DMS 273 (cell line): ENCODE data around the gene RAB33B.
A peak's percentile ranks its signal among the peaks of the same experiment; 100 is the strongest.
"Not testable (repeated sequence)": the region's sequence is repeated elsewhere in the genome, so short reads cannot be mapped to it uniquely, and the experiment has no call there.

Experiments
- DNase-seq: peaks from one replicate; lab custom pipeline; 2025; ENCODE audit not compliant: unreplicated experiment; lab: John Stamatoyannopoulos, UW

Gene RAB33B

DNA sequence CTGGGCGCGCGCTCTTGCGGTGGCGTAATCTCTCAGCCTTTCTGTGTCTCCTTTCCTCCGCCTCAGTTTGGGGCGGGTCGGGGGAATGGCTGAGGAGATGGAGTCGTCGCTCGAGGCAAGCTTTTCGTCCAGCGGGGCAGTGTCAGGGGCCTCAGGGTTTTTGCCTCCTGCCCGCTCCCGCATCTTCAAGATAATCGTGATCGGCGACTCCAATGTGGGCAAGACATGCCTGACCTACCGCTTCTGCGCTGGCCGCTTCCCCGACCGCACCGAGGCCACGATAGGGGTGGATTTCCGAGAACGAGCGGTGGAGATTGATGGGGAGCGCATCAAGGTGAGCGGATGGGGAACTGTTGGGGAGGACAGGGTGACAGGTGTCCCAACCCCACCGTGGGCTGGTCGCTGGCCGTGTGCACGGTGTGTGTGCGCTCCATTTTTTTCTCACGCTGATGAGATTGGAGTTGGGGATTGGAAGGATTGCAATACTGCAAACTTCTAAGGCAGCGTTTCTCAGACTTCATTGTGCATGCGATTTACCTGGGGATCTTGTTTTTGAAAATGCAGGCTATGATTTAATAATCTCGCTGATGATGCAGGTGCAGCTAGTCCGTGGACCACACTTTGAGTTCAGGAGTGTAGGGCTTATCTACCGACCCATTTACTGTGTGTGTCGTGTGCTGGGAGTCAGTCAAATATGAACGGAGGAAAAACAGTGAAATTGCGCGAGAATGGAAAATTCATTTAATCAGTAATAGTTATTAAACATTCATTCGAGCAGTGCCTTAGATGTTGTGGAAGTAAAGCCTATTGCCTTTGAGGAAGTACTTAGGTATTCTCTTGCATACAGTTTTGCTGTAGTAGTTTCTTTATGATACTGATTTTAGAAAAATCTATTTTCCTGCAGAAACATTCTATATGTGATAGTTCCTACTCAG, at the start of gene RAB33B:
Gene RAB33B, plus strand, starts transcription at position 11 of the 935 bp plus-strand sequence. Its CDS starts 75 bp downstream, at position 86.
- peak; percentile 36 for DNase-seq

DNA sequence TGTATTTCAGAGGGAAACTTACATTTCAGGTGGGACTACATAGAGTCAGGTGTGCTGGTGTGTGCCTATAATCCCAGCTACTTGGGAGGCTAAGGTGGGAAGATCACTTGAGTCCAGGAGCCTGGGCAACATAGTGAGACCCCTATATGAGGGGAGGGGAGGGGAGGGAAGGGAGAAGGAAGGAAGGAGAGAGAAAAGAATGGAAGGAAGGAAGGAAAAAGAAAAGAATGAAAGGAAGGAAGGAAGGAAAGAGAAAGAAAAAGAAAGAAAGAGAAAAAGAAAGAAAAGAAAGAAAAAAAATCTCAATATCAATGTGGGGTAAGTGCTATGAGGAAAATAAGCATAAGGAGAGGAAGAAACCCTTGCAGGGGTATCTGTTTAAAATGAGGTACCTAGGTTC, 43.6 kb upstream of the RAB33B start:
- DNase-seq: no peak

DNA sequence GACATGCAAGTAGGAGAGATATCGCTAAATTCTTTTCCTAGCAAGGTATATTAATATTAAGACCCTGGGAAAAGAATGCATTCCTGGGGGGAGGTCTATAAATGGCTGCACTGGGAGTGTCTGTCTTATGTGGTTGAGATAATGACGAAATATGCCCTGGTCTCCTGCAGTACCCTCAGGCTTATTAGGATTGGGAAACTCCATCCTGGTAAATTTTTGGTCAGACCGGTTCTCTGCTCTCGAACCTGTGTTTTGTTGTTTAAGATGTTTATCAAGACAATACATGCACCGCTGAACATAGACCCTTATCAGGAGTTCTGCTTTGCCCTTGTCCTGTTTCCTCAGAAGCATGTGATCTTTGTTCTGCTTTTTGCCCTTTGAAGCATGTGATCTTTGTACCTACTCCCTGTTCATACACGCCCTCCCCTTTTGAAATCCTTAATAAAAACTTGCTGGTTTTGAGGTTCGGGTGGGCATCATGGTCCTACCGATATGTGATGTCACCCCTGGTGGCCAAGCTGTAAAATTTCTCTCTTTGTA, 39.2 kb upstream of the RAB33B start:
- not testable (repeated sequence) for DNase-seq

DNA sequence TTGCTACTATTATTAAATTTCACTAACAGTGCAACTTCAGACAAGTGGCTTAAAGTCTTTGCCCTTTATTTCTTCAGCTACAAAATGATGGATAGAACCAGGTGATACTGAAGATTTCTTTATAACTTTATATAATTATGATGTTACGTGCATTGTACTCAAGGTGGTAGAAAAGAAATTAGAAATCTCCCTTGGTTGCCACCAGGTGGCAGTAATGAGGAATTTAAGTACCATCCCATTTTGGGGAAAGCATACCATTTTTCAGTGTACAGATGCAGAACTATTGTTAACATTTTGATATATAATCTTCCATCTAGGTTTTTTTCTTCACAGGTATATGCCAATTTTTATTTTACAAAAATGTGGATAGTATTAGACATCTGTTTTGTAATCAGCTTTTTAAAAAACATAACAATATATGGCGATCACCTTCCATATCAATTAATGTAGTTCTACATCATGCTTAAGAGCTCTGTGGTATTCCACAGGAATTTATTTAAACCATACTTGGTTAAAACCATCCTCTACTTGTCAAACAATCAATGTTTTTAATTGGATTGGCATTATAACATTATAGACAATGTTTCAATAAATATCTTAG, 37.7 kb upstream of the RAB33B start:
- peak; percentile 39 for DNase-seq

DNA sequence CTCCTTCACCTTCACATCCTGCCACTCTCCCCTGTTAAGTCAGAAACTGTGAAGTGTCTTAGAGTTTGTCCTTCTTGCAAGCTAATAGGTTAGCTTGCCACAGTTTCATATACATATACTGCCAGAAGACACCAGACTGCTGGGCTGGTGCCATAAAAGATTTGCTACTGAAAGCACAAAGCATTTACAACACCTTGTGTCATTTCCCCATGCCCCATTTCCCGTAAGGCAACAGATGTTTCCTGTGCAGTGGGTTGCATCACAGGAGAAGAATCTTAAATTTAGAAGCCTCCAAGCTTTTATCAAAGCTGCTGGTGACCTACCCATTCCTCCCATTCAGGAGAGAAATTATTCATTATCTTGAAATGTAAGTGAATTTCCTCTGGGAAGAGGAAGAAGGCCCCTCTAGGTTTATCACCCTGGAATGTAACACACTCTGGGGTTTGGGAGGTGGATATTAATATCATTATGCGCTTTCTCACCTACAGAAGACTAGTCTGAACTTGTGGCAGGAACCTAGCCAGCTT, 34.5 kb upstream of the RAB33B start:
- peak; percentile 87 for DNase-seq

DNA sequence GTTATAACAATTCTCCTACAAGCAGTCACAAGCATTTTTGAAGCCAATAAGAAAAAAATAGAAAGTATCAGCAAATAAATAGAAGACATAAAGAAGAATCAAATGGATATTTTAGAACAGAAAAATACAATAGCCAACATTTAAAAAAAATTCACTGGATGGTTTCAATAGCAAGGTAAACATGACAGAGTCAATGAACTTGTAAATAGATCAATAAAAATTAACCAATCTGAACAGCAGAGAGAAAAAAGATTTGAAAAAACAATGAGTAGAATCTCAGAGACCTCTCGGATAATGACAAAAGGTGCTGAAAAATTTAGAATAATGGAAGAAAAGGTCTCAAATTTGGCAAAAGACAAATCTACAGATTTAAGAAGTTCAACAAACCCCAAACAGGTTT, 33.3 kb upstream of the RAB33B start:
- no peak for DNase-seq

DNA sequence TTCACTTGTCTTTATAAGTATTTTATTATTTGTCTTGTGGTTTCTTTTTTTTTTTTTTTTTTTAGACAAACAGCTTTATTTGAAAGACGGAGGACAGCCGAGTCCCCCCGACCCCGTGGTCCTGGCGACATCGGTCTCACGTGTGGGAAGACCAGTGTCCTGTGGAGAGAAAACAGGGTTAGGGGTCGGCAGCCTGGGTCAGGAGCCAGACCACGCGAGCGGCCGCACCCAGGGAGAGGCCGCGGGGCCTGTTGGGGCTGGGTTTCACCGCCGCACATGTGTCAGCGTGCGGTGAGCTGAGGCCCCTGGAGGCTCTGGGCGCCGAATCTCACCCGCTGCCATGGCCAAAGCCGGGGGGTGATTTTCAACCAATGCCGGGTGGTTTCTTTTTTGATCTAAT, 17.8 kb upstream of the RAB33B start:
- no peak for DNase-seq

DNA sequence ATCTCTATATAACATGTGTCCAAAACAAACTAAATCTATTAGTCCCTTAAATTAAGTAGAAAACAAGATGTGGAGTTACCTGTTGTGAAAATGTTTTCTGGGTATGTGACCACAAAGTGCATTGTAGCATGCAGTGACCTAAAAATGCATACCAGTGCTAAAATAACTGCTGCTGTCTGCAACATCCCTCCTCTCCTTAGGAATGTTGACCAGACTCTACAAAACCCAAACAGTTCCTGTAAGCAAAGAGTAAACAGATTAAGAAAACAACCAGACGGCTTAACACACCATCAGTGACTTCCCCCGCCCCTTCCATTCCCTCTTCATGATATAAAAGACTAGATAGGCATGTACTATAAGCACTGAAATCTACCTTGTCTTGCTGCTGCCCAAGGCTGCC, 15.8 kb upstream of the RAB33B start:
- DNase-seq: no peak

DNA sequence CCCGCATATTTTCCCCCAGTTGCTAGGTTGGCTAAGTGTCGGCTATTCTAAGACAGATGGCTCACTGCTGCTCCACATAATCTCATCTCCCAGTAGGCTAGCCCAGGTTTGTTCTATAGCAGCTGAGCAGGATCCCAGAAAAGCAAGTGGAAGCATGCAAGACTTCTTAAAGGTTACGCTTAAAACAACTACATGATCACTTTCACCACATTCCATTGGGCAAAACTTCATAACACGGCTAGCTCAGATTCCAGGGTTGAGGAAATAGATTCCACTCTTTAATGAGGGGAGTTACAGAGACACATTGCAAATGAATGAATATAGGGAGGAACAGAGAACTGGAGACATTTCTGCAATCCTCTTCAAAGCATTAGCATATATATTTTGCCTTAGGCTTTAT, 12.9 kb upstream of the RAB33B start:
- DNase-seq: no peak

DNA sequence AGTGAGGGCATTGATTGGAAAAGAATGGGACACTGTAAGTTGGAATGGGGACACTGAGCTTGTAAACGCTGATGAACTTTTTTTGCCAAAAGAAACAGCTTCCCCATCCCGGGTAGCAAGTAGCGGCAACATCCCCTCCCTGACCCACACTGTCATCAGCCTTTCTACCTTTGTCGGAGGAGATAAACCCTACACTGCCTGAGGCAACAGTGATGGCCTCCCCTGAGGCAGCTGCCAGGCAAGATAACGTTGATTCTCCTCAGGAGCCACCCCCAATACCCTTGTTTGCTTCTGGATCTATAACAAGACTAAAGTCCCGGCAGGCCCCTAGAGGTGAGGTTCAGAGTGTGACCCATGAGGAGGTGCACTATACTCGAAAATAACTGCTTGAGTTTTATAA, 10.3 kb upstream of the RAB33B start:
- no peak for DNase-seq

DNA sequence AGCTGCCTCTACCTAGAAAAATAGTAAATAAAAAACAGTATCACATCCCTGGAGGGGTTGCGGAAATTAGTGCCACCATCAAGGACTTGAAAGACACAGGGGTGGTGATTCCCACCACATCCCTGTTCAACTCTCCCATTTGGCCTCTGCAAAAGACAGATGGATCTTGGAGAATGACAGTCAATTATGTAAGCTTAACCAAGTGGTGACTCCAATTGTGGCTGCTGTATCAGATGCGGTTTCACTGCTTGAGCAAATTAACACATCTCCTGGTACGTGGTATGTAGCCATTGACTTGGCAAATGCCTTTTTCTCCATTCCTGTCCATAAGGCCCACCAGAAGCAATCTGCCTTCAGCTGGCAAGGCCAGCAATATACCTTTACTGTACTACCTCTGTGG, 9.0 kb upstream of the RAB33B start:
- peak; percentile 6 for DNase-seq

DNA sequence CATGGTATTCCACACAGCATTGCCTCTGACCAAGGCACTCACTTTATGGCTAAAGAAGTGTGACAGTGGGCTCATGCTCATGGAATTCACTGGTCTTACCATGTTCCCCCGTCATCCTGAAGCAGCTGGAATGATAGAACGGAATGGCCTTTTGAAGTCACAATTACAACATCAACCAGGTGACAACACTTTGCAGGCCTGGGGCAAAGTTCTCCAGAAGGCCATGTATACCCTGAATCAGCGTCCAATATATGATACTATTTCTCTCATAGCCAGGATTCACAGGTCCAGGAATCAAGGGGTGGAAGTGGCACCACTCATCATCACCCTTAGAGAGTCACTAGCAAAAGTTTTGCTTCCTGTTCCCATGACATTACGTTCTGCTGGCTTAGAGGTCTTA, 6.8 kb upstream of the RAB33B start:
- not testable (repeated sequence) for DNase-seq

DNA sequence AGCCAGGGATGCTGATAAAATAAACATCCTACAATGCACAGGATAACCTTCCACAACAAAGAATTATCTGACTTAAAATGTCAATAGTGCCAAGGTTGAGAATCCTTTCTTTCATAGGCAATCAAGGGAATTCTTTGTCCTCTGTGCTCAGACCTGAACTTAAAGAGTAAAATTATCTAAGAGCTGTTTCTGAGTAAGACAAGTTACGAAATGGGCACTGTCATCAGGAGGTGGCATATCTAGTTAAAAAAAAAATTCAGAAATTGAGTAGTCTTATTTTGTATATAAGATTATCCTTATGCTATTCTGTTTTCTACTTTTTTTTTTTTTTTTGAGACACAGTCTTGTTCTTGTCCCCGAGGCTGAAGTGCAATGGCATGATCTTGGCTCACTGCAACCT, 3.3 kb upstream of the RAB33B start:
- no peak for DNase-seq

DNA sequence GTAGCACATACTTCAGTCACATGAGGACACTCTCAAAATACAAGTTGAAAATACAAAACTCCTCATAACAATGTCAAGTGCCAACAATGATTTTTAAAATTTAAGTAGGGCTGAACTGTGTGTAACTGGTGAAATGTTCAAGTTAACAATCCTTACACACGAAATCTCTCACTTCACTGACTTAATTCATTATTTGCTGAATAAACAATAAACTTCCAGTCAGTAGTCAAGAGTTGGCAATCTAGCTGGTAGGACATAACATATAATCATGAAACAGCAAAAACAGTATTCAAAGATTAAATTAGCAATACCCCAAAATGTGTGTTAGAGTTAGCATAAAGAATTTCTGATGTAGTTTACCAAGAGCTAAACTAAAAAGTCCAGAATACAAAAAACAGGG, 1.9 kb upstream of the RAB33B start:
- DNase-seq: no peak

DNA sequence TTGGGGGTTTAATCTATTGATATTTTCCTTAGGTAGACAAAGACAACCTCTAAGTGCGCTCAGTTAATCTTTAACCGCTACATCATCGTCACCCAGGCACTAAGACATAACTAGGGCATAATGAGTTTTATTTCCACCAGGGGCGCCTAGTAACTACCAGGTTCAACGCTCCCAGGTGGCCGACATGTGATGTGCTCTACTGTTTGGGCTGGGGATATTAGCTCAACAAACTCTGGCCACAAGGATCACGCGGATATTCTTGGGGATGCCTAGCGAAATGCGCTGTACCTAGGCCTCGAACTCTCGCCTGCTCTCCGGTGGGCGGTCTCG, 915 bp upstream of the RAB33B start:
- DNase-seq: peak; percentile 89

DNA sequence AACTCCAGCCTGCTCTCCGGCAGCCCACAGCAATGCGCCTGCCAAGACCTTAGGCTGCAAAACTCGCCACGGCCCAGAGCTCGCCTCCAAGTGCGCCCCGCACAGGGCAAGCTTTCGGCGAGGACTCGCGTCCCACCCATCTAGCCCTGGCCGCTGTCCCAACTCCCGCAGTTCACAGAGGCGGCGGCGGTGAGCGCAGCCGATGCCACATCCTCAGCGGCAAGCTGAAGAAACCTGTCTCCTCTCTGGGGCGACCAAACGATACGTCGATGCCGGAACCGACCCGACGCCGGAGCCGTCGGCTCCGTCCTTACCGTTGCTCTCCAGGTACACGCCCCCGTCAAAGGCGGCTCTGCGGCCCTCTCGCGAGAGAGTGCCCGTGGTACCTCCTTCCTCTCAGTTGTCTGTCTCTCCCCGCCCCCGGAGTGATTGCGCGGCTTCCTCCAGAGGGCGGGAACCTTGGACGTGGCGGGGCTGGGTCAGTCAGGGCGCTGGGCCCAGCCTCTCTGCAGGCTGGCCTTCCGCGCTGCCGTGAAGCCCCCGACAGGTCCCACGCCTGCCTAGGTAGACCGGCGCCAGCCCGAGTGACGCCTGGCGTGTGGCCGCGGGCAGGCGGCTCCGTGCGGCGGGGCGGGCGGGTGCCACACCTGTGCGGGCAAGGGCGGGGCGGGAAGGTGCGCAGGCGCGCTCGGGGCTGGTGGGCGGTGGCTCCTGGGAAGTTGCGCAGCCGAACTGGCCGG, 380 bp upstream of the RAB33B start:
- peak; percentile 97 for DNase-seq

DNA sequence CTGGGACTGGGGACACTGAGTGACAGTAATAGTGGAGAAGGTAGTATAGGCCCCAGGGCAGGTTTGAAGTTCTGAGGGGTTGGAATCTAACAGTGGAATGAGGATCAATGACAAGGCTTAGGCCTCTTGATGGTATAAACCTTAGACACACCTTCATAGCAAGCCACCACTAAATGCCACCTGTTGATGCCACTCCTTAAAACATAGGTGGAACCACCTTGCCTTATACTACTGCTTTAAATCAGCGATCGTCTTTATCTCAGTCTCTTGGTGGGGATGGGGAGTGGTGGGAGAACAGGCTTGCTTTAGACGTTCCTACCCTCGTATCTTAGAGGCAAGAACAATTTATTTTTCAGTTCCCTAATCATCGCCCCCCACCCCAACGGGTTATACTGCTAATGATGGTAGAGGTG, 1.2 kb downstream of the RAB33B start:
- no peak for DNase-seq

DNA sequence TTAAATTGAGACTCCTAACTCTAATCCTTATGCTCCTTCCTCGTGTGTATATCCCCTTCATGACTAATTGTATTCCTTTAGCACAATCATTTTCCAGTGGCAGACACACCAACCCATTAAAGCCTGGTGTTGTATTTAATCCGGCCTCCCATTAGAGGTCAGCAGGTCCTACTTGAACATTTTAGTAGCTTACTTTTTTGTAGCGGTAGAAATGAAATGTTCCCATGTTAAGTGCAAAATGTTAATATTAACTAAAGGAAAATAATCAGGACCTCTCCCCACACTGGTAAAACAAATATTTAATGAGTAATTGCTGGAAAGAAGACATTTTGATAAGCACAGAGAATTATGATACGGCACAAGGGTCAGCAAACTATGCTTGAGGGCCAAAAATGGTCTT, 3.4 kb downstream of the RAB33B start:
- DNase-seq: no peak

DNA sequence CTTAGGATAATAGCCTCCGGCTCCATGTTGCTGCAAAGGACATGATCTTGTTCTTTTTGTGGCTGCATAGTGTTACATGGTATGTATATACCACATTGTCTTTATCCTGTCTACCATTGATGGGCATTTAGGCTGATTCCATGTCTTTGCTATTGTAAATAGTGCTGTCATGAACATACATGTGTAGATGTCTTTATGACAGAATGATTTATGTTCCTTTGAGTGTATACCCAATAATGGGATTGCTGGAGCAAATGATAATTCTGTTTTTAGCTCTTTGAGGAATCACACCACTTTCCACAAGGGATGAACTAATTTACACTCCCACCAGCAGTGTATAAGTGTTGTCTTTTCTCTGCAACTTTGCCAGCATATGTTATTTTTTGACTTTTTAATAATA, 4.6 kb downstream of the RAB33B start:
- DNase-seq: no peak

DNA sequence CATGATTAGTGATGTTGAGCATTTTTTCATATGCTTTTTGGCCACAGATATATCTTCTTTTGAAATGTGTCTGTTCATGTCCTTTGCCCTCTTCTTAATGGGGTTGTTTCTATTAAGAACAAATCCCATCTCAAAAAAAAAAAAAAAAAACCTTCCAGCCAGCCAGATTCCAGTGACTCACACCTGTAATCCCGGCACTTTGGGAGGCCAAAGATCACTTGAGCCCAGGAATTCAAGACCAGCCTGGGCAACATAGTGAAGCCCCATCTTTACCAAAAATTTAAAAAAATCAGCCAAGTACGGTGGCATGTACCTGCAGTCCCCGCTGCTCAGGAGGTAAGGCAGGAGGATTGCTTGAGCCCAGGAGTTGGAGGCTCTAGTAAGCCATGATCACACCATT, 5.1 kb downstream of the RAB33B start:
- DNase-seq: no peak

DNA sequence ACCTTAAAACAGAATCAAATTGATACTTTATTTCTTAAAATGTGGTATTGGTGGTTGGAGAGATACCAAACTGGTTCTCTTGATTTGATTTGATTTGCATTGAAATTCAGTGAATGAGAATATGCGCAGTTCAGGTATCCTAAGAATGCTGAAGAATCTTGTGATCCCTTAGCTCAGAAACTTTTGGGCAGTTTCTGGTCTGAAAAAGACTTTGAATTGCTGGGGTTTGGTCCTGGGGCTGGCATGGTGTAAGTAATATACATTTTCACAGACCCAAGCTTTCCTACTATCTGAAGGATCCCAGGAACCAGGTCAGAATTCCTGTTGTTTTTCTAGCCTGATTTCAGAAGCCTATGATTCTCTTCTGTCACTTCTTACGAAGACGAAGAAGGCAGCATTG, 6.6 kb downstream of the RAB33B start:
- DNase-seq: no peak
